K562 (cell line): ENCODE measurements around the gene GRIA4. TPM values are rescaled to one million over a fixed set of nuclear protein-coding genes. Genes with fewer than 3 reads are reported as not detected.

ENCODE experiments used
- ATAC-seq: fragments of 200-7000 bp; cut with Tn5 transposase; 3 replicates; pipeline ENCODE4 v1.9.1; 2020; ENCODE audit warnings: moderate library complexity
- BruUV-seq: library from RNA; stranded (reverse); fragments of 400-500 nt; replicated peaks from 2 replicates; lab custom pipeline; 2021; lab: Mats Ljungman, UMichigan
- CTCF ChIA-PET: fragments of 300-600 bp; formaldehyde crosslinking; extraction: SDS; loops from one replicate; lab custom pipeline; 2021; ENCODE audit warnings: low intra/inter-chr PET ratio; lab: Yijun Ruan, JAX
- POLR2A ChIA-PET: fragments of 300-600, 350-650 bp; sonication (Branson Sonifier 250); formaldehyde crosslinking; extraction: SDS; loops from one replicate; lab custom pipeline; 2021; ENCODE audit warnings: antibody characterized with exemption, inconsistent platforms; lab: Yijun Ruan, JAX
- DNase-seq, 4 experiments: peaks; one replicate each; pipeline versions ENCODE4 v3.0.0 to v3.0.0-alpha.2; 2011 to 2018; ENCODE audit warnings: low spot score in 3 of 4, mixed read lengths in 3 of 4; ENCODE audit errors: extremely low read depth in 1 of 4
- FAIRE-seq: peaks from 2 replicates; lab custom pipeline; 2011; peaks lifted over from hg19 to GRCh38; lab: Jason Lieb, UNC
- H2AFZ ChIP-seq: 2 replicates; pipeline ENCODE4 v1.6.0; 2011; ENCODE audit warnings: low read depth, low read length, control low read depth, inconsistent platforms
- H3K27ac ChIP-seq: fragments of 200-600 bp; 3 replicates; pipeline ENCODE4 v1.8.0; 2011; ENCODE audit warnings: low read depth, mild to moderate bottlenecking, control low read depth, inconsistent platforms, low read length, moderate library complexity, mixed read lengths; ENCODE audit errors: extremely low read depth
- H3K27me3 ChIP-seq, 2 experiments: fragments of 300-600 bp in 1 of 2; 2 replicates in 1 of 2; 3 replicates in 1 of 2; pipeline versions ENCODE4 v1.6.0 to v1.8.0; 2011; ENCODE audit warnings: inconsistent platforms in 2 of 2, low read length in 2 of 2, mild to moderate bottlenecking in 1 of 2, mixed read lengths in 1 of 2, moderate library complexity in 1 of 2; ENCODE audit not compliant: control insufficient read depth in 2 of 2, insufficient read depth in 2 of 2
- H3K36me3 ChIP-seq: fragments of 300-600 bp; 3 replicates; pipeline ENCODE4 v1.8.0; 2011; ENCODE audit warnings: mild to moderate bottlenecking, low read length, inconsistent platforms; ENCODE audit not compliant: control insufficient read depth, insufficient read depth
- H3K4me1 ChIP-seq, 2 experiments: fragments of 200-600 bp in 1 of 2; replicated peaks in 1 of 2; 2 replicates in 1 of 2; 3 replicates in 1 of 2; pipeline versions ENCODE4 v1.5.1 to v1.8.0; 2011; ENCODE audit warnings: inconsistent platforms in 2 of 2, low read length in 2 of 2, mild to moderate bottlenecking in 1 of 2, mixed read lengths in 1 of 2, moderate library complexity in 1 of 2; ENCODE audit not compliant: control insufficient read depth in 2 of 2, insufficient read depth in 2 of 2
- H3K4me2 ChIP-seq: 2 replicates; pipeline ENCODE4 v1.6.1; 2011; ENCODE audit warnings: low read length, control low read depth, inconsistent platforms, mixed read lengths; ENCODE audit not compliant: insufficient read depth
- H3K4me3 ChIP-seq: fragments of 200-600 bp; sonication (generic), shearing (Covaris generic); 2 replicates; pipeline ENCODE4 v1.5.1; 2016; ENCODE audit warnings: control low read depth, inconsistent platforms
- H3K79me2 ChIP-seq: fragments of 200-600 bp; 3 replicates; pipeline ENCODE4 v1.8.0; 2011; ENCODE audit warnings: low read length, inconsistent platforms; ENCODE audit not compliant: control insufficient read depth, insufficient read depth
- H3K9ac ChIP-seq, 2 experiments: 2 replicates each; pipeline versions ENCODE4 v1.6.0 to v1.6.1; 2011; ENCODE audit warnings: low read depth in 2 of 2, low read length in 2 of 2, control low read depth in 1 of 2, inconsistent platforms in 1 of 2, mild to moderate bottlenecking in 1 of 2, mixed read lengths in 1 of 2; ENCODE audit not compliant: insufficient read depth in 1 of 2
- H3K9me1 ChIP-seq: one replicate; pipeline ENCODE4 v1.6.0; 2011; ENCODE audit warnings: inconsistent platforms, mild to moderate bottlenecking, low read length, moderate library complexity; ENCODE audit not compliant: control insufficient read depth, insufficient read depth
- H3K9me3 ChIP-seq: replicated peaks from 2 replicates; pipeline ENCODE4 v1.5.1; 2011; ENCODE audit warnings: low read depth, low read length, inconsistent platforms; ENCODE audit not compliant: control insufficient read depth, insufficient read depth
- H4K20me1 ChIP-seq: replicated peaks from 2 replicates; pipeline ENCODE4 v1.6.1; 2011; ENCODE audit warnings: low read length, inconsistent platforms, mixed read lengths; ENCODE audit not compliant: control insufficient read depth, insufficient read depth
- AFF4 ChIP-seq: sonication (generic); formaldehyde crosslinking; IDR thresholded peaks from 2 replicates; pipeline ENCODE4 v1.8.0; 2023; ENCODE audit warnings: mild to moderate bottlenecking, missing genetic modification reagents
- BRD9 ChIP-seq: fragments of 450-650 bp; IDR thresholded peaks from 2 replicates; pipeline ENCODE4 v1.6.1; 2018; ENCODE audit warnings: low read depth; ENCODE audit not compliant: partially characterized antibody
- CBFA2T3 ChIP-seq: fragments of 450-650 bp; IDR thresholded peaks from 2 replicates; pipeline ENCODE4 v1.6.1; 2017
- GTF2A2 ChIP-seq: IDR thresholded peaks from 2 replicates; pipeline ENCODE4 v1.6.1; 2016; ENCODE audit warnings: mild to moderate bottlenecking, missing genetic modification characterization, missing compliant biosample characterization
- JUND ChIP-seq, 2 experiments: IDR thresholded peaks; 2 replicates in 1 of 2; 3 replicates in 1 of 2; pipeline ENCODE4 v1.6.1; 2011; ENCODE audit warnings: borderline replicate concordance in 2 of 2, low read depth in 2 of 2, low read length in 2 of 2, improper control_type of control experiment in 1 of 2, missing biosample characterization in 1 of 2, missing genetic modification characterization in 1 of 2, missing genetic modification reagents in 1 of 2
- KAT2B ChIP-seq: IDR thresholded peaks from one replicate; pipeline ENCODE4 v1.6.1; 2012; ENCODE audit warnings: low read depth, mild to moderate bottlenecking, control low read depth, inconsistent platforms, low read length, moderate library complexity
- MIER1 ChIP-seq: fragments of 450-650 bp; IDR thresholded peaks from 2 replicates; pipeline ENCODE4 v1.6.1; 2016; ENCODE audit warnings: antibody characterized with exemption, mild to moderate bottlenecking, low read depth
- TSHZ1 ChIP-seq: fragments of 250-450 bp; sonication (Bioruptor Pico); IDR thresholded peaks from 2 replicates; pipeline ENCODE4 v1.4.0; 2020; ENCODE audit warnings: mild to moderate bottlenecking, moderate library complexity
- USF2 ChIP-seq: sonication (generic); formaldehyde crosslinking; IDR thresholded peaks from 2 replicates; pipeline ENCODE4 v1.5.0; 2020; ENCODE audit warnings: missing genetic modification reagents
- WGBS: fragments of 100-300 bp; shearing (Covaris generic); methylation state at CpG from one replicate; pipeline ENCODE4 v1.1.6; 2016; ENCODE audit warnings: low coverage, mixed read lengths; ENCODE audit not compliant: insufficient coverage; ENCODE audit errors: missing lambda C conversion rate; 5-methylcytosine and 5-hydroxymethylcytosine counted together
- in situ Hi-C: fragments of 300-500 bp; cut with MboI; formaldehyde crosslinking; loops from 4 replicates; pipeline ENCODE4 v1.15.0; 2018; ENCODE audit warnings: inconsistent platforms, mixed read lengths
- intact Hi-C: fragments of 100-400 bp; cut with micrococcal nuclease; formaldehyde crosslinking; loops from 2 replicates; pipeline ENCODE4 v1.14.2; 2022
- polyA plus RNA-seq, 8 experiments: library from polyadenylated mRNA; depleted of rRNA in 4 of 8; stranded (reverse) in 5 of 8; unstranded in 3 of 8; fragments of >200 nt; fragmentation: Nextera tagmentation in 2 of 8; fragmentation: Illumina TruSeq in 1 of 8; extraction: Ambion mirVana in 2 of 8; extraction: Trizol in 1 of 8; gene quantifications; 2 replicates each; pipeline versions ENCODE4 v1.2.1 to v1.2.3, GENCODE V29; 2011 to 2014; ENCODE audit warnings: inconsistent platforms in 1 of 8, missing spikeins in 1 of 8
- total RNA-seq, 7 experiments: library from RNA; depleted of rRNA in 6 of 7; stranded (reverse); fragments of >200 nt in 6 of 7; fragmentation: Illumina TruSeq in 2 of 7; extraction: Trizol in 2 of 7; gene quantifications; 2 replicates each; pipeline versions ENCODE4 v1.2.1 to v1.2.3, GENCODE V29; 2011 to 2021; ENCODE audit warnings: low replicate concordance in 1 of 7
- TF ChIP-seq, protein P1 (sequence below): fragments of 150-350 bp; IDR thresholded peaks from 2 replicates; pipeline ENCODE4 v1.6.1; 2014; ENCODE audit warnings: low read depth, mild to moderate bottlenecking, low read length, borderline replicate concordance

The GRIA4 gene
- total and polyA plus RNA-seq, 9 of the 15 experiments (the other 6 are each of a cell fraction or from before 2014, with no cell fraction given), result not detected

DNA sequence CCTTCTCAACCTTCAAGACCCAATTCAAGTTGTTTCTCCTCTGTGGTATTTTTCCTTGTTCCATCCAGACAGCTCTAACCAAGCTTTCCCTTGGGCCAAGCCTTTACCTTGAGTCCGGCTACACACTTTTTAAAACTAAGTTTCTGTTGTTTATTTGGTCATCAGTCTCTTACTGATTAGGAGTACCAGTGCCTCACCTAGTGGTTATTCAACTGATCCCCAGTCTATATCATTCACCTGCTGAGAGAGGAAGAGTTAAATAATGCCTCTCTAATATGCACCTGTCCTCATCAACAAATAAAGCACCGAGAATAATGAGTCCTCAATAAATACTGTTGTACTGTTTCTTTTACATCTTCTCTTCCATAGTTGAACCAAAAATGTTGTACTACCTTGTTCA, 251.4 kb downstream of the GRIA4 start:
- 3% methylated on average over 2 of the region's 2 CpGs for WGBS
- H4K20me1 ChIP-seq, result no peaks in the 10 kb centered on the region
- FAIRE-seq, result no peak
- no peak for TF ChIP-seq KAT2B
- TF ChIP-seq, protein P1, sequence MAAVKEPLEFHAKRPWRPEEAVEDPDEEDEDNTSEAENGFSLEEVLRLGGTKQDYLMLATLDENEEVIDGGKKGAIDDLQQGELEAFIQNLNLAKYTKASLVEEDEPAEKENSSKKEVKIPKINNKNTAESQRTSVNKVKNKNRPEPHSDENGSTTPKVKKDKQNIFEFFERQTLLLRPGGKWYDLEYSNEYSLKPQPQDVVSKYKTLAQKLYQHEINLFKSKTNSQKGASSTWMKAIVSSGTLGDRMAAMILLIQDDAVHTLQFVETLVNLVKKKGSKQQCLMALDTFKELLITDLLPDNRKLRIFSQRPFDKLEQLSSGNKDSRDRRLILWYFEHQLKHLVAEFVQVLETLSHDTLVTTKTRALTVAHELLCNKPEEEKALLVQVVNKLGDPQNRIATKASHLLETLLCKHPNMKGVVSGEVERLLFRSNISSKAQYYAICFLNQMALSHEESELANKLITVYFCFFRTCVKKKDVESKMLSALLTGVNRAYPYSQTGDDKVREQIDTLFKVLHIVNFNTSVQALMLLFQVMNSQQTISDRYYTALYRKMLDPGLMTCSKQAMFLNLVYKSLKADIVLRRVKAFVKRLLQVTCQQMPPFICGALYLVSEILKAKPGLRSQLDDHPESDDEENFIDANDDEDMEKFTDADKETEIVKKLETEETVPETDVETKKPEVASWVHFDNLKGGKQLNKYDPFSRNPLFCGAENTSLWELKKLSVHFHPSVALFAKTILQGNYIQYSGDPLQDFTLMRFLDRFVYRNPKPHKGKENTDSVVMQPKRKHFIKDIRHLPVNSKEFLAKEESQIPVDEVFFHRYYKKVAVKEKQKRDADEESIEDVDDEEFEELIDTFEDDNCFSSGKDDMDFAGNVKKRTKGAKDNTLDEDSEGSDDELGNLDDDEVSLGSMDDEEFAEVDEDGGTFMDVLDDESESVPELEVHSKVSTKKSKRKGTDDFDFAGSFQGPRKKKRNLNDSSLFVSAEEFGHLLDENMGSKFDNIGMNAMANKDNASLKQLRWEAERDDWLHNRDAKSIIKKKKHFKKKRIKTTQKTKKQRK, result no peak
- no peak for TF ChIP-seq GTF2A2 (tag)
- no peak for TF ChIP-seq MIER1
- TF ChIP-seq JUND (IDR thresholded peaks at IDR 0.05; ENCODE audit: borderline replicate concordance, low read depth, low read length), result no peak
- TF ChIP-seq JUND (tag; IDR thresholded peaks at IDR 0.05; ENCODE audit: borderline replicate concordance, low read depth, low read length), result no peak
- TF ChIP-seq CBFA2T3, result no peak
- TF ChIP-seq TSHZ1 (CRISPR knock-in tag), result no peak
- TF ChIP-seq AFF4 (CRISPR knock-in tag), result no peak
- no peak for TF ChIP-seq BRD9
- TF ChIP-seq USF2, result no peak

More for the DNA sequence above, 251.4 kb downstream of the GRIA4 start:
- intact Hi-C loops, result no loop called here
- ChIA-PET CTCF (no interaction called here), POLR2A (no interaction called here)
- in situ Hi-C loops, result no loop called here
- Histone ChIP-seq H3K36me3 (no peaks in the 10 kb centered on the region), H3K4me1 (no peaks in the 10 kb centered on the region), H3K4me2 (no peak overlapping the region), H3K9me3 (no peaks in the 10 kb centered on the region; the same call in 1 of the 2 replicates), H3K79me2 (no peaks in the 10 kb centered on the region), H3K9ac (no peak overlapping the region), H3K27ac (no peak overlapping the region), H3K4me3 (no peak overlapping the region), H2AFZ (no peak overlapping the region), H3K27me3 (no peaks in the 10 kb centered on the region), H3K9me1 (no peaks in the 10 kb centered on the region)
- ATAC-seq (no peak), DNase-seq (no peak)
- BruUV-seq, result no TSS peak
